GM23248 (cell line): ENCODE results near the gene PTGS1. TPM values are rescaled to one million over a fixed set of nuclear protein-coding genes. Genes with fewer than 3 reads are reported as not detected.

Source experiments
- DNase-seq: peaks from one replicate; pipeline ENCODE4 v3.0.0-alpha.2; 2015
- H2AFZ ChIP-seq: fragments of 200-600 bp; sonication (generic); 2 replicates; pipeline ENCODE4 v1.6.1; 2016; ENCODE audit warnings: antibody characterized with exemption
- H3F3A ChIP-seq: fragments of 200-600 bp; sonication (generic); 2 replicates; pipeline ENCODE4 v1.6.1; 2016; ENCODE audit warnings: mild to moderate bottlenecking, antibody characterized with exemption, mixed run types; ENCODE audit not compliant: insufficient read depth
- H3K27ac ChIP-seq: fragments of 200-600 bp; sonication (generic); 2 replicates; pipeline ENCODE4 v1.5.1; 2016; ENCODE audit warnings: mild to moderate bottlenecking
- H3K27me3 ChIP-seq: fragments of 200-600 bp; sonication (generic); replicated peaks from 2 replicates; pipeline ENCODE4 v1.6.1; 2016; ENCODE audit warnings: mild to moderate bottlenecking; ENCODE audit not compliant: insufficient read depth
- H3K36me3 ChIP-seq: fragments of 200-600 bp; sonication (generic); 2 replicates; pipeline ENCODE4 v1.6.1; 2016; ENCODE audit warnings: low read depth, mild to moderate bottlenecking
- H3K4me1 ChIP-seq: fragments of 200-600 bp; sonication (generic); 2 replicates; pipeline ENCODE4 v1.6.1; 2016; ENCODE audit warnings: mild to moderate bottlenecking; ENCODE audit not compliant: insufficient read depth
- H3K4me2 ChIP-seq: fragments of 200-600 bp; sonication (generic); one replicate; pipeline ENCODE4 v1.6.1; 2016; ENCODE audit warnings: mild to moderate bottlenecking; ENCODE audit not compliant: unreplicated experiment
- H3K4me3 ChIP-seq: fragments of 200-600 bp; sonication (generic); 2 replicates; pipeline ENCODE4 v1.5.1; 2016; ENCODE audit warnings: mild to moderate bottlenecking
- H3K79me2 ChIP-seq: fragments of 200-600 bp; sonication (generic); 2 replicates; pipeline ENCODE4 v1.6.1; 2016; ENCODE audit warnings: mild to moderate bottlenecking; ENCODE audit not compliant: insufficient read depth
- H3K9ac ChIP-seq: fragments of 200-600 bp; sonication (generic); 2 replicates; pipeline ENCODE4 v1.6.1; 2016; ENCODE audit warnings: mild to moderate bottlenecking
- H3K9me2 ChIP-seq: fragments of 200-600 bp; sonication (generic); 2 replicates; pipeline ENCODE4 v1.6.1; 2016; ENCODE audit warnings: mixed run types, mild to moderate bottlenecking, moderate library complexity; ENCODE audit not compliant: insufficient read depth
- H3K9me3 ChIP-seq: fragments of 200-600 bp; sonication (generic); one replicate; pipeline ENCODE4 v1.6.1; 2017; ENCODE audit warnings: low read depth
- H4K20me1 ChIP-seq: fragments of 200-600 bp; sonication (generic); 2 replicates; pipeline ENCODE4 v1.6.0; 2016; ENCODE audit not compliant: insufficient read depth
- EZH2 ChIP-seq: fragments of 200-600 bp; sonication (generic); IDR thresholded peaks from 2 replicates; pipeline ENCODE4 v1.6.1; 2018; ENCODE audit warnings: antibody characterized with exemption, mild to moderate bottlenecking; ENCODE audit not compliant: insufficient read depth, poor library complexity, severe bottlenecking
- EZH2phosphoT487 ChIP-seq: fragments of 200-600 bp; sonication (generic); IDR thresholded peaks from 2 replicates; pipeline ENCODE4 v1.6.1; 2018; ENCODE audit warnings: antibody characterized with exemption, moderate library complexity, mild to moderate bottlenecking, low read depth; ENCODE audit not compliant: insufficient read depth
- WGBS, 2 experiments: methylation state at CpG; one replicate each; pipeline ENCODE4 v1.1.6; 2015 to 2017; ENCODE audit warnings: low lambda C conversion rate in 2 of 2, low coverage in 1 of 2; ENCODE audit errors: missing lambda C conversion rate in 2 of 2; 5-methylcytosine and 5-hydroxymethylcytosine counted together
- in situ Hi-C: fragments of 300-500 bp; cut with MboI; formaldehyde crosslinking; loops from 2 replicates; pipeline ENCODE4 v1.15.0; 2020
- polyA plus RNA-seq: library from polyadenylated mRNA; unstranded; fragments of >200 nt; fragmentation: Nextera tagmentation; extraction: Ambion mirVana; gene quantifications from 2 replicates; pipeline ENCODE4 v1.2.1, GENCODE V29; 2016
- small RNA-seq: library from RNA; depleted of rRNA; stranded (forward); fragments of <200 nt; gene quantifications from one replicate; pipeline ENCODE3, GENCODE V24; 2014; ENCODE audit warnings: low read depth, low replicate concordance
- total RNA-seq: library from RNA; depleted of rRNA; stranded (reverse); fragments of >200 nt; shearing (Covaris generic); gene quantifications from 2 replicates; pipeline ENCODE4 v1.2.3, GENCODE V29; 2014; rRNA removed

The PTGS1 gene
- total and polyA plus RNA-seq, 2 experiments from 2014 or later: 39.6 to 43.8 TPM

GRCh38 chr9:122444041-122444733 lies 73.4 kb downstream of the PTGS1 start:
- Histone ChIP-seq H3F3A (peaks cover 43% of the 10 kb centered on the region), H2AFZ (peak overlapping the region; percentile 14; the same call in 1 of the 2 replicates), H3K9me3 (no peaks in the 10 kb centered on the region), H3K4me1 (peaks cover 23% of the 10 kb centered on the region), H3K9ac (no peak overlapping the region), H3K27me3 (no peaks in the 10 kb centered on the region), H3K36me3 (no peaks in the 10 kb centered on the region), H3K27ac (peak overlapping the region; percentile 60), H3K79me2 (no peaks in the 10 kb centered on the region), H3K9me2 (no peaks in the 10 kb centered on the region), H4K20me1 (no peaks in the 10 kb centered on the region), H3K4me3 (no peak overlapping the region), H3K4me2 (peak overlapping the region; percentile 40)
- WGBS, 2 experiments: 10 to 13% methylated on average over 5 of the region's 5 CpGs
- peak; percentile 75 for DNase-seq
- TF ChIP-seq EZH2phosphoT487 (no peak), EZH2 (no peak)
- in situ Hi-C loops: no loop called here

Small RNAs within 50 kb of the gene (small RNA-seq; reads per million reads assigned to genes)
- not detected for gene AL162424.1

Other genes starting within 250 kb of the PTGS1 start
- 35.5 and 47.4 TPM in 2 replicates for gene NDUFA8, start 211.2 kb upstream of the PTGS1 start, total RNA-seq
- gene NDUFA8, start 211.2 kb upstream of the PTGS1 start, polyA plus RNA-seq: 126 and 133 TPM in 2 replicates
- not detected in 2 replicates for gene MORN5, start 211.1 kb upstream of the PTGS1 start, total RNA-seq
- gene MORN5, start 211.1 kb upstream of the PTGS1 start, polyA plus RNA-seq: not detected in 2 replicates
- not detected in 2 replicates for gene LHX6, start 142.1 kb upstream of the PTGS1 start, total RNA-seq
- not detected in 2 replicates for gene LHX6, start 142.1 kb upstream of the PTGS1 start, polyA plus RNA-seq
- 11.6 and 12.8 TPM in 2 replicates for gene RBM18, start 106.2 kb upstream of the PTGS1 start, total RNA-seq
- gene RBM18, start 106.2 kb upstream of the PTGS1 start, polyA plus RNA-seq: 30.8 and 32.6 TPM in 2 replicates
- gene MRRF, start 106.1 kb upstream of the PTGS1 start, total RNA-seq: 22.8 and 30.8 TPM in 2 replicates
- 23.7 and 26.8 TPM in 2 replicates for gene MRRF, start 106.1 kb upstream of the PTGS1 start, polyA plus RNA-seq
- not detected in 2 replicates for gene OR1J1, start 106.9 kb downstream of the PTGS1 start, total RNA-seq
- 0.19 TPM in 1 of 2 replicates, not detected in the other for gene OR1J1, start 106.9 kb downstream of the PTGS1 start, polyA plus RNA-seq
- 0.22 TPM in 1 of 2 replicates, not detected in the other for gene OR1J2, start 139.8 kb downstream of the PTGS1 start, total RNA-seq
- 0.20 and 0.28 TPM in 2 replicates for gene OR1J2, start 139.8 kb downstream of the PTGS1 start, polyA plus RNA-seq
- 0.22 TPM in 1 of 2 replicates, not detected in the other for gene OR1J4, start 148.1 kb downstream of the PTGS1 start, total RNA-seq
- 0.42 and 0.80 TPM in 2 replicates for gene OR1J4, start 148.1 kb downstream of the PTGS1 start, polyA plus RNA-seq
- not detected in 2 replicates for gene OR1N1, start 156.3 kb downstream of the PTGS1 start, total RNA-seq
- not detected in 2 replicates for gene OR1N1, start 156.3 kb downstream of the PTGS1 start, polyA plus RNA-seq
- gene OR1N2, start 182.1 kb downstream of the PTGS1 start, total RNA-seq: not detected in 2 replicates
- not detected in 2 replicates for gene OR1N2, start 182.1 kb downstream of the PTGS1 start, polyA plus RNA-seq
- 0.22 TPM in 1 of 2 replicates, not detected in the other for gene OR1L8, start 212.4 kb downstream of the PTGS1 start, total RNA-seq
- not detected in 2 replicates for gene OR1L8, start 212.4 kb downstream of the PTGS1 start, polyA plus RNA-seq
- gene OR1Q1, start 243.7 kb downstream of the PTGS1 start, total RNA-seq: not detected in 2 replicates
- gene OR1Q1, start 243.7 kb downstream of the PTGS1 start, polyA plus RNA-seq: 0.26 TPM in 1 of 2 replicates, not detected in the other